Sigmoid colon (tissue), 7 donors: ENCODE data around the gene RNF10. TPM values are rescaled to one million over a fixed set of nuclear protein-coding genes. Genes with fewer than 3 reads are reported as not detected.
"Not testable (repeated sequence)": the region's sequence is repeated elsewhere in the genome, so short reads cannot be mapped to it uniquely, and the experiment has no call there.

ENCODE experiments used
- DNase-seq: peaks from one replicate; pipeline ENCODE4 v3.0.0-alpha.2; 2019
- H3K27ac ChIP-seq, 4 donors: fragments of 200-600 bp; sonication (generic); one replicate each; pipeline ENCODE4 v1.5.1; 2016 to 2019; ENCODE audit warnings: mild to moderate bottlenecking in 1 of 4
- H3K27me3 ChIP-seq, 3 donors: fragments of 200-600 bp; sonication (generic); one replicate each; pipeline ENCODE4 v1.5.1; 2019; ENCODE audit warnings: mild to moderate bottlenecking in 1 of 3
- H3K36me3 ChIP-seq, 4 donors: fragments of 200-600 bp; sonication (generic); one replicate each; pipeline ENCODE4 v1.5.1; 2016 to 2019
- H3K4me1 ChIP-seq, 4 donors: fragments of 200-600 bp; sonication (generic); one replicate each; pipeline ENCODE4 v1.5.1; 2017 to 2019
- H3K4me3 ChIP-seq, 4 donors: fragments of 200-600 bp; sonication (generic); one replicate each; pipeline ENCODE4 v1.5.1; 2017 to 2019; ENCODE audit warnings: mild to moderate bottlenecking in 2 of 4, moderate library complexity in 1 of 4
- H3K9me3 ChIP-seq, 4 donors: fragments of 200-600 bp in 3 of 4; sonication (generic) in 3 of 4; one replicate each; pipeline versions ENCODE4 v1.5.1 to v1.6.1; 2013 to 2019
- EP300 ChIP-seq, 4 donors: sonication (generic); formaldehyde crosslinking; IDR thresholded peaks; one replicate each; pipeline ENCODE4 v1.6.1; 2017; ENCODE audit warnings: antibody characterized with exemption in 4 of 4
- POLR2A ChIP-seq, 2 donors: fragments of 450-650 bp; IDR thresholded peaks; one replicate each; pipeline ENCODE4 v1.6.1; 2016; ENCODE audit warnings: antibody characterized with exemption in 2 of 2, mild to moderate bottlenecking in 2 of 2, moderate library complexity in 2 of 2
- POLR2AphosphoS5 ChIP-seq, 4 donors: sonication (generic); formaldehyde crosslinking; IDR thresholded peaks; one replicate each; pipeline ENCODE4 v1.6.1; 2017; ENCODE audit warnings: antibody characterized with exemption in 4 of 4
- WGBS, 2 donors: extraction: QIAGEN DNeasy Blood & Tissue Kit; methylation state at CpG; one replicate each; pipeline ENCODE4 v1.1.7; 2013; 5-methylcytosine and 5-hydroxymethylcytosine counted together
- intact Hi-C: fragments of 100-400 bp; cut with DNase I; formaldehyde crosslinking; loops from one replicate; pipeline ENCODE4 v1.15.1; 2023
- polyA plus RNA-seq, 3 donors: library from polyadenylated mRNA; stranded (reverse); fragments of 200-250 nt; gene quantifications; one replicate each; pipeline ENCODE4 v1.2.3, GENCODE V29; 2013
- total RNA-seq, 4 donors: library from RNA; depleted of rRNA; stranded (reverse); fragments of >200 nt; gene quantifications; one replicate each; pipeline ENCODE4 v1.1.0, GENCODE V29; 2016
- TF ChIP-seq, protein P1 (sequence below), 4 experiments: fragments of 450-650 bp in 3 of 4; fragments of 200-600 bp in 1 of 4; IDR thresholded peaks; one replicate each; pipeline ENCODE4 v1.5.1; 2016 to 2019; ENCODE audit warnings: antibody characterized with exemption in 4 of 4, mild to moderate bottlenecking in 3 of 4, moderate library complexity in 2 of 4
- donor health status: healthy with polysubstance abuse.
- donor health status: Bipolar disorder and iron deficiency.
- donor health status: healthy.

The RNF10 gene
- total and polyA plus RNA-seq, 7 donors: 106 to 177 (median 115) TPM

DNA sequence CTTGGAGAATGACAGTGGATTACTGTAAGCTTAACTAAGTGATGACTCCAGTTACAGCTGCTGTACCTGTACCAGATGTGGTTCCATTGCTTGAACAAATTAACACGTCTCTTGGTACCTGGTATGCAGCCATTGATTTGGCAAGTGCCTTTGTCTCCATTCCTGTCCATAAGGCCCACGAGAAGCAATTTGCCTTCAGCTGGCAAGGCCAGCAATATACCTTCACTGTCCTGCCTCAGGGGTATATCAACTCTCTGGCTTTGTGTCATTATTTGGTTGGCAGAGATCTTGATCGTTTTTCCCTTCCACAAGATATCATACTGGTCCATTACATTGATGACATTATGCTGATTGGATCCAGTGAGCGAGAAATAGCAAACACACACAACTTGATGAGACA lies 76.4 kb downstream of the RNF10 start:
- intact Hi-C loops: no loop called here
- Histone ChIP-seq H3K9me3 (no peaks in the 10 kb centered on the region), H3K27ac (no peak overlapping the region), H3K36me3 (no peaks in the 10 kb centered on the region), H3K4me1 (no peaks in the 10 kb centered on the region), H3K4me3 (no peak overlapping the region), H3K27me3 (no peaks in the 10 kb centered on the region)
- WGBS, 2 donors: 86% methylated on average over 4 of the region's 4 CpGs
- TF ChIP-seq, protein P1, sequence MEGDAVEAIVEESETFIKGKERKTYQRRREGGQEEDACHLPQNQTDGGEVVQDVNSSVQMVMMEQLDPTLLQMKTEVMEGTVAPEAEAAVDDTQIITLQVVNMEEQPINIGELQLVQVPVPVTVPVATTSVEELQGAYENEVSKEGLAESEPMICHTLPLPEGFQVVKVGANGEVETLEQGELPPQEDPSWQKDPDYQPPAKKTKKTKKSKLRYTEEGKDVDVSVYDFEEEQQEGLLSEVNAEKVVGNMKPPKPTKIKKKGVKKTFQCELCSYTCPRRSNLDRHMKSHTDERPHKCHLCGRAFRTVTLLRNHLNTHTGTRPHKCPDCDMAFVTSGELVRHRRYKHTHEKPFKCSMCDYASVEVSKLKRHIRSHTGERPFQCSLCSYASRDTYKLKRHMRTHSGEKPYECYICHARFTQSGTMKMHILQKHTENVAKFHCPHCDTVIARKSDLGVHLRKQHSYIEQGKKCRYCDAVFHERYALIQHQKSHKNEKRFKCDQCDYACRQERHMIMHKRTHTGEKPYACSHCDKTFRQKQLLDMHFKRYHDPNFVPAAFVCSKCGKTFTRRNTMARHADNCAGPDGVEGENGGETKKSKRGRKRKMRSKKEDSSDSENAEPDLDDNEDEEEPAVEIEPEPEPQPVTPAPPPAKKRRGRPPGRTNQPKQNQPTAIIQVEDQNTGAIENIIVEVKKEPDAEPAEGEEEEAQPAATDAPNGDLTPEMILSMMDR (IDR thresholded peaks at IDR 0.05): no peak
- no peak for TF ChIP-seq EP300 (IDR thresholded peaks at IDR 0.05)
- TF ChIP-seq POLR2A (IDR thresholded peaks at IDR 0.05): no peak
- TF ChIP-seq POLR2AphosphoS5 (IDR thresholded peaks at IDR 0.05): no peak
- DNase-seq: no peak

DNA sequence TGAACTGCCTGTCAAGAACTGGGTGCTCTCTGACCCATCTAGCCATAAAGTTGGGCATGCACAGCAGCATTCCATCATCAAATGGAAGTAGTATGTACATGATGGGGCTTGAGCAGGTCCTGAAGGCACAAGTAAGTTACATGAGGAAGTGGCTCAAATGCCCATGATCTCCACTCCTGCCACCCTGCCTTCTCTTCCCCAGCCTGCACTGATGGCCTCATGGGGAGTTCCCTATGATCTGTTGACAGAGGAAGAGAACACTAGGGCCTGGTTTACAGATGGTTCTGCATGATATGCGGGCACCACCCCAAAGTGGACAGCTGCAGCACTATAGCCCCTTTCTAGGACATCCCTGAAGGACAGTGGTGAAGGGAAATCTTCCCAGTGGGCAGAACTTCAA lies 77.4 kb downstream of the RNF10 start:
- DNase-seq, H3K27me3 ChIP-seq, H3K4me3 ChIP-seq, H3K27ac ChIP-seq, intact Hi-C loops, H3K4me1 ChIP-seq, H3K9me3 ChIP-seq, H3K36me3 ChIP-seq: not testable (repeated sequence)
- 80 to 96% methylated on average over 1 of the region's 1 CpG for WGBS, 2 donors

DNA sequence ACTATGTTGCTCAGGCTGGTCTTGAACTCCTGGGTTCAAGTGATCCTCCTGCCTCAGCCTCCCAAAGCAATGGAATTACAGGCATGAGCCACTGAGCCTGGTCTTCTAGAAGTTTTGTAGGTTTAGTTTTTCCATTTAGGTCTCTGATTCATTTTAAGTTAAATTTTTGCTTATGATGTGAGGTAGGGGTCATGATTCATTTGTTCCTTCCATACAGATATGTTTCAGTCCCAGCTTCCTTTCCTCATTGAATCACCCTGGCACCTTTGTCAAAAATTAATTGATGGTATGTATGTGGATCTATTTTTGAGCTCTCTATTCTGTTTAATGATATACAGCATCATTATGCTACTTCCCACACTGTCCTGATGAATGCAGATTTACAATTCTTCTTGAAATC lies 80.7 kb downstream of the RNF10 start:
- Histone ChIP-seq H3K36me3 (no peaks in the 10 kb centered on the region), H3K27me3 (peaks cover 0 to 14% (median 1%) of the 10 kb centered on the region in 3 donors), H3K4me3 (no peak overlapping the region), H3K9me3 (no peaks in the 10 kb centered on the region), H3K27ac (no peak overlapping the region), H3K4me1 (no peaks in the 10 kb centered on the region)
- intact Hi-C loops: no loop called here
- TF ChIP-seq POLR2AphosphoS5 (IDR thresholded peaks at IDR 0.05) (no peak), POLR2A (IDR thresholded peaks at IDR 0.05) (no peak), EP300 (IDR thresholded peaks at IDR 0.05) (no peak)
- TF ChIP-seq, protein P1 (IDR thresholded peaks at IDR 0.05): no peak
- no peak for DNase-seq

DNA sequence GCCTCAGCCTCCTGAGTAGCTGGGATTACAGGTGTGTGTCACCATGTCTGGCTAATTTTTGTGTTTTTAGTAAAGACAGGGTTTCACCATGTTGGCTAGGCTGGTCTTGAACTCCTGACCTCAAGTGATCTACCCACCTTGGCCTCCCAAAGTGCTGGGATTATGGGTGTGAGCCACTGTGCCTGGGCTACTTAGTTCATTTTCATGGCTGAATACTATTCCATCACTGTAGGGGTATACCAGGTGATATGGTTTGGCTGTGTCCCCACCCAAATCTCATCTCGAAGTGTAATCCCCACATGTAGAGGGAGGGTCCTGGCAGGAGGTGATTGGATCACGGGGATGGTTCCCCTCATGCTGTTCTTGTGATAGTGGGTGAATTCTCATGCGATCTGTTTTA lies 83.0 kb downstream of the RNF10 start:
- WGBS, 2 donors: 91 to 95% methylated on average over 3 of the region's 3 CpGs
- DNase-seq, H3K9me3 ChIP-seq, H3K4me1 ChIP-seq, H3K36me3 ChIP-seq, H3K4me3 ChIP-seq, H3K27ac ChIP-seq, intact Hi-C loops: not testable (repeated sequence)
- peaks cover 0 to 26% (median 5%) of the 10 kb centered on the region in 3 donors for H3K27me3 ChIP-seq

DNA sequence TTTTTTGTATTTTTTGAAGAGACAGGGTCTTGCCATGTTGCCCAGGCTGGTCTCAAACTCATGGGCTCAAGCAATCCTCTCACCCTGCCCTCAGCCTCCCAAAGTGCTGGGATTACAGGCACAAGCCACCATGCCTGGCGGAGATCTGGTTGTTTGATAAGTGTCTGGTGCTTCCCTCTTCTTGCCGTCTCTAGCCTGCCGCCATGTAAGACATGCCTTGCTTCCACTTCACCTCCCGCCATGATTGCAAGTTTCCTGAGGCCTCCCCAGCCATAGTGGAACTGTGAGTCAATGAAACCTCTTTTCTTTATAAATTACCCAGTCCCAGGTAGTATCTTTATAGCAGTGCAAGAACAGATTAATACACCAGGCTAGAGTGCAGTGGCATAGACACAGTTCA lies 83.6 kb downstream of the RNF10 start:
- 96 to 97% methylated on average over 4 of the region's 4 CpGs for WGBS, 2 donors
- intact Hi-C loops: not testable (repeated sequence)

DNA sequence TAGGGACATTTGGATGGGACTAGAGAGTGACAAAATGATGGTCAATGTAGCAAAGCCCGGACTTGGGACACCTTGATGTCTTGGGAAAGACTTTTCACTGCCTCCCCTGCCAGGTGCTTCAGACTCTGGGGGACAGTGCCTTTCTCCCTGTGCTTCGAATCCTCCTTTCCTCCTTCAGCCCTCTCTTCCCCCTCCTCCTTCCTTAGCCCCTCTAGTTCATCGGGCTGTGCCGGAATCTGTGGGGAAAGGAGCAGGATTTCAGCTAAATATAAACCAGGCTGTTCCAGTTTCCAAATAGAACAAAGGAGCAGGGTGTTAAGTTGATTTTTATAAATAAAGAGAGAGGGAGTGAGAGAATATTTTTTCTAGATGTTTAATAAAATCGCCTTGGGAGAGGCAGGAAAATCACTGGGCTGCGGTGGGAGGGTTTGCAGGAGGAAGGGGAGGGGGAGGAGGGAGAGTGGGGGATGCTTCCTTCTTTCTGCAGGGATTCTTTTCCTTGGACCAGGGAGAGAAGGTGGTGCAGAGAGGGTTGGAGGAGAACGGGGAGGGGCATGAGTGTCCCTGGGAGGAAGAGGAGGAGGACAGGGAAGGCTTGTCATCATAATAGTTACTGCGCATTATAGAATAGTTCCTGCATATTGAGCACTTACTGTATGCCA lies 84.9 kb downstream of the RNF10 start:
- Histone ChIP-seq H3K9me3 (no peaks in the 10 kb centered on the region), H3K4me1 (no peaks in the 10 kb centered on the region), H3K4me3 (no peak overlapping the region), H3K27ac (no peak overlapping the region), H3K36me3 (no peaks in the 10 kb centered on the region), H3K27me3 (peaks cover 0 to 26% (median 5%) of the 10 kb centered on the region in 3 donors)
- intact Hi-C loops: no loop called here
- WGBS, 2 donors: 39 to 51% methylated on average over 8 of the region's 8 CpGs
- DNase-seq: no peak
- TF ChIP-seq EP300 (IDR thresholded peaks at IDR 0.05): no peak
- no peak for TF ChIP-seq POLR2A (IDR thresholded peaks at IDR 0.05)
- no peak for TF ChIP-seq POLR2AphosphoS5 (IDR thresholded peaks at IDR 0.05)
- TF ChIP-seq, protein P1 (IDR thresholded peaks at IDR 0.05): no peak

More for the DNA sequence above, 83.6 kb downstream of the RNF10 start:
- not testable (repeated sequence) for H3K9me3 ChIP-seq, H3K4me1 ChIP-seq, H3K4me3 ChIP-seq, H3K27ac ChIP-seq, H3K36me3 ChIP-seq, DNase-seq
- peaks cover 0 to 26% (median 5%) of the 10 kb centered on the region in 3 donors for H3K27me3 ChIP-seq
